GM18498 (cell line): ENCODE results near the gene SLC25A25.
"Not testable (repeated sequence)": the region's sequence is repeated elsewhere in the genome, so short reads cannot be mapped to it uniquely, and the experiment has no call there.

Source experiments
- ATAC-seq: cut with Tn5 transposase; IDR thresholded peaks from one replicate; pipeline ENCODE4 v1.9.1; 2021; ENCODE audit warnings: mild to moderate bottlenecking, moderate library complexity; ENCODE audit not compliant: unreplicated experiment

SLC25A25 gene

DNA sequence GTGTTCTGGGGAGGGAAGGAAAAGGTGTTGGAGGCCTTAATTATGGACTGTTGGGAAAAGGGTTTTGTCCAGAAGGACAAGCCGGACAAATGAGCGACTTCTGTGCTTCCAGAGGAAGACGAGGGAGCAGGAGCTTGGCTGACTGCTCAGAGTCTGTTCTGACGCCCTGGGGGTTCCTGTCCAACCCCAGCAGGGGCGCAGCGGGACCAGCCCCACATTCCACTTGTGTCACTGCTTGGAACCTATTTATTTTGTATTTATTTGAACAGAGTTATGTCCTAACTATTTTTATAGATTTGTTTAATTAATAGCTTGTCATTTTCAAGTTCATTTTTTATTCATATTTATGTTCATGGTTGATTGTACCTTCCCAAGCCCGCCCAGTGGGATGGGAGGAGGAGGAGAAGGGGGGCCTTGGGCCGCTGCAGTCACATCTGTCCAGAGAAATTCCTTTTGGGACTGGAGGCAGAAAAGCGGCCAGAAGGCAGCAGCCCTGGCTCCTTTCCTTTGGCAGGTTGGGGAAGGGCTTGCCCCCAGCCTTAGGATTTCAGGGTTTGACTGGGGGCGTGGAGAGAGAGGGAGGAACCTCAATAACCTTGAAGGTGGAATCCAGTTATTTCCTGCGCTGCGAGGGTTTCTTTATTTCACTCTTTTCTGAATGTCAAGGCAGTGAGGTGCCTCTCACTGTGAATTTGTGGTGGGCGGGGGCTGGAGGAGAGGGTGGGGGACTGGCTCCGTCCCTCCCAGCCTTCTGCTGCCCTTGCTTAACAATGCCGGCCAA lies 40.4 kb downstream of the SLC25A25 start:
- ATAC-seq: no peak

GRCh38 chr9:128109050-128109709 lies 41.1 kb downstream of the SLC25A25 start:
- ATAC-seq: no peak

DNA sequence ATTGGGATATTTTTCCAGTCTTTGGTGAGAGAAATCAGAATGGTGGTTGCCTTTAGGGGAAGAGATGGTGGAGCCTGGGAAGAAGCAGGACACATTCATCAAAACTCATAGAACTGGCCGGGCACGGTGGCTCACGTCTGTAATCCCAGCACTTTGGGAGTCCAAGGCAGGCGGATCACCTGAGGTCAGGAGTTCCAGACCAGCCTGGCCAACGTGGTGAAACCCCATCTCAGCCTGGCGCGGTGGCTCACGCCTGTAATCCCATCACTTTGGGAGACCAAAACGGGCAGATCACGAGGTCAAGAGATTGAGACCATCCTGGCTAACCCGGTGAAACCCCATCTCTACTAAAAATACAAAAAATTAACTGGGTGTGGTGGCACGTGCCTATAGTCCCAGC lies 43.7 kb downstream of the SLC25A25 start:
- ATAC-seq: not testable (repeated sequence)

- no peak for ATAC-seq
These were observed 45.7 kb downstream of the SLC25A25 start for GRCh38 chr9:128113526-128114325.

DNA sequence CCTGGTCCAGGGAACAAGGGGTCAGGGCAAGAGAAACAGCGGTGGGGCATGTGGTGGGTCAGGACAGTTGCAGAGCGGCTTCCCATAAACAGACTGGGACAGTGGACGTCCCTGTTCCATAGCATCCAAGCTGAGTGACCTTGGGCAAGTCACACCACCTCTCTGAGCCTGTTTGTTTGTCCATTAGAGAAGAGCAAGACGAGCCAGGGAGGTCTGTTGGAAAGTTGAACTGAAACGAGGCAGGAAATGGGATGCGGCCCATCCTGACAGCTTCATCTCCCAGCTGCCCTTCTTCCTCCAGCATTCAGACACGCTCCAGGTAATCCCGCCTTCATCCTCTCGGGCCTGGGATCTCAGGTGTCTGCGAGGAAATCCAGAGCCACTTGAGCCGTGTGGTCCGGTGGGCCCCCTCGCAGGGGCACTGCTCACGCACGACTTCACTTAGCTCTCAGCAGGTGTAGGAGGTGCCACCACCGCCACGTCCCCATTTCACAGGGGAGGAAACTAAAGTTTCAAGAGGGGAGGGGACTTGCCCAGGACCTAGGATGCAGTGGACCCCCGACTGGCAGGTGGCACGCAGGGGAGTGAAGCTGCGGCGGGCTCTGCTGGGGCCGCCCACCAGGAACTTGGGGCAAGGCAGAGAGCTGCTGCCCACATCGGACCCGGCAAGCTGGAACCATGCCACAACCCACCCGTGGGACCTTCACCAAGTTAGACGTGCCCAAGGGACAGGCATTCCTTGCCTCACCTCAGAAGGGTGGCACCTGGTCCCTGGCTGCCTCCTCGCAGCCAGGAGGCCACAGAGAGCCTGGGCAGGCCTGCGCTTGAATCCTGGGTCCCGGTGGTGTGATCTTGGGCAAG lies 46.5 kb downstream of the SLC25A25 start:
- ATAC-seq: no peak

DNA sequence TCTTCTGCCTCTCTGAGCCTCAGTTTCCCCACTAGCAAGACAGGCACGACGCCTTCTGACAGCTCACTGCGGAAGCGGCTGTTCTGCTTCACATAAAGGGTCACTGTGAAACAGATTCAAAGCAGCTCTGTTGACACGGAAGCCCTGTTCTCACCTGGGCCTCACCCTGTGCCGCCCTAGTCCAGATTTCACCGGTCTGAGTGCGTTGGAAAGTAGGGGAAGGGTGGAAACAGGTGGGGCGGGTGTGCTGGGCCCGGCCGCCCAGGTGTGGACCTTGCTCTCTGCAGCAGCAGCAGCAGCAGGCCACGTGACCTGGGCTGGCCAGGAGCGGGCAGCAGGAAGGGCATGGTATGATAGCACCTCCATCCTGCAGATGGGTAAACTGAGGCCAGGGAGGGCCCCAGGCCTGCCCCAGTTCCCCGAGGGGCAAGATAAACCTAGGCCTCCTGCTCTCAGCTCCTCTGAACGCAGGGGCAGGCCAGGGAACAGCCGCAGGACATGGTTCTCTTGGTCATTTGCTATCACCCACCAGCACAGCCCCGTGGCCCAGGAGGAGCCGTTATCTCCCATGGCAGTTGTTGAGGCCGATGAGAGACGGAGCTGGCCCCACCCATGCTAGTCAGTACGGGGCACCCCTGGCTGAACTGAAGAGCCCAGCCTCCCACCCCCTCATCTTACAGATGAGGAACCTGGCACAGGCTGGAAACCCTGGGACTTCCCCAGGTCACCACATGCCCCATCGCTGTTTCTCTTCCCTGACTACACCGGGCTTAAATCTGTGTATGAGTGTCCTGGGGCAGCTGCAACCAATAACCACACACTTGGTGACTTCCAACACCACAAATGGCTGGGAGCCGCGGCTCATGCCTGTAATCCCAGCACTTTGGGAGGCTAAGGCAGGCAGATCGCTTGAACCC lies 47.4 kb downstream of the SLC25A25 start:
- ATAC-seq: no peak

GRCh38 chr9:128116104-128117083 lies 48.4 kb downstream of the SLC25A25 start:
- no peak for ATAC-seq

DNA sequence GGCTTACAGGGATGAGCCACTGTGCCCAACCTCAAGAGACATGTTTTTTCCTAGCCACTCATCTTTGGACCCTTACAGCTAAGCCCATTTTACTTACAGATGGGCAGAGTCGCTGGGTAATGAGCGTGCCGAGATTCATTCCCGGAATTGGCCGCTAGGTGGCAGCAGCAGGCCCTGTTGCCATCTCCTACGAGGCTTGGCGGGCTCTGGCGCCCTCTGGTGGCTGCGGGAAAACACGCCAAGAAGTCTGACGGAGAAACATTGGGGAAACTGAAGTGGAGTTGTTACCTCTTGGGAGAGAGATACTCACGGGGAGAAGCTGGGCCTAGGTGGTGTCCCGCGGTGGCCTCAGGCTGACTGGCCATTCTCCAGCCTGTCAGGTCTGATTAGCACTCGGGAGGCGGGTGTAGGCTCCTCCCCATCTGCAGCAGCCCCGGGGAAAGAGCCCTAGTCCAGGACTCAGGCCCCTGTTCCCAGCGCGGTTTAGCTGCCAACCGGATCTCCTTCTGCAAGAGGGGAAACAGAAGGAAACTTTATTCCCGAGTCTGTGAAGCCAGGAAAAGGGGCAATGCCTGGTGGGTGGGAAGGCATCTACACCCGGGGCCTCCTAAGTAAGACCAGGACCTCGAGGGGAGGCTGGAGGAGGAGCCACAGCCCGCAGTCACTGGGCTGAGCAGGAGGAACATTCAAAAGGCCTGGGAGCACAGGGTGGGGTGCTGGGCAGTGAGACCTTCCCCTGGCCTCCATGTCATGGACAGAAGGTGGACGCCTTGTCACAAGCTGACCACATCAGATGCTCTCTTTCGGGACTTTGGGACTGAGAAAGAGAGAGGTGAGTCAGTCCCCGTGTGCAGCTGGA lies 49.8 kb downstream of the SLC25A25 start:
- ATAC-seq: no peak

DNA sequence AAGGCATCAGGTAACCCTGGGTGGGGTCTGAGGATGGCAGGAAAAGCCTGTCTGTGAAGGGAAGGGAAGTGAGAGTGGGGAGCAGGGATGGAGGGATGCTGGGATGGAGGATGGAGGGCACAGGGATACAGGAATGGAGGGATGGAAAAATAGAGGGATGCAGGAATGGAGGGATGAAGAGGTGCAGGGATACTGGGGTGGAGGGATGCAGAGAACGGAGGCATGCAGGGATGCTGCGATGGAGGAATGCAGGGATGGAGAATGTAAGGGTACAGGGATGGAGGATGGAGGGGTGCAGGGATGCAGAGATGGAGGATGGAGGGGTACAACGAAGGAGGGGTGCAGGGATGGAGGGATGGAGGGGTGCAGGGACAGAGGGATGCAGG lies 50.4 kb downstream of the SLC25A25 start:
- no peak for ATAC-seq

GRCh38 chr9:128118971-128119665 lies 51.1 kb downstream of the SLC25A25 start:
- ATAC-seq: no peak

GRCh38 chr9:128120061-128120740 lies 52.2 kb downstream of the SLC25A25 start:
- no peak for ATAC-seq

DNA sequence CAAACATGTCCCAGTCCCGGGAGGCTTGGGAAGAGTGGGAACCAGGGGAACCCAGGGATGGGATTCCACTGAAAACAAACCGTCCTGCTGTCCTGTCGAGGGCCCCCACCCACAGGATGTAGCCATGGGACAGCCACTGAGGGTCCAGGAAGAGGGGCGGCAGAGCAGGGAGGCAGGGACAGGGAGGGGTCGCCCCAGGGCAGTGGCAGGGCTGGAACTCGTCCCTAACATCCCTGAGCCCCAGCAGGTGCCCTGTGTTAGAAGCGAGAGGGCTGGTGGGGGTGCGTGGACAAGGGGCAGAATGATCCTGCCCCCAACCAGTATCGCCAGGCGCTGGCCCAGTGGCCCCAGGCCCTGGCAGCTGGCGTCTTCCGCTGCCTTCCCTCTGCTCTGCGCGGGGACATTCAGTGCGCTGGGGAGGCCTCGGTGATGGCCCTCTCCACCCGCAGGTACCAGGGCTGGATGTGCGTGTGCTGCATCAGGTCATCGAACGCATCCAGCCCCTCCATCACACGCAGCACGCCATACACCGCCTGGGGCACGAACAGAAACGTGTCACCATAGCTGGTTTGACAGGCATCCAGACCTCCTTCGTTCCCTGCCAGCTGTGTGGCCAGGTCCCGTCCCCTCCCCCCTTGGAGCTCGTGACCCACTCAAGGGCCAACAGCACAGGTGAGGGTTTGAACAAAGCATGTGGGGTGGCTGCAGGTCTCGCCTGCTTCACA lies 52.9 kb downstream of the SLC25A25 start:
- ATAC-seq: no peak

- no peak for ATAC-seq
These were observed 53.4 kb downstream of the SLC25A25 start for GRCh38 chr9:128121466-128121810.

GRCh38 chr9:128121924-128122808 lies 54.1 kb downstream of the SLC25A25 start:
- ATAC-seq: no peak

GRCh38 chr9:128122809-128123175 lies 54.8 kb downstream of the SLC25A25 start:
- ATAC-seq: no peak
